BE2C (cell line): ENCODE data around the gene POLH.
A peak's percentile ranks its signal among the peaks of the same experiment; 100 is the strongest.
"Not testable (repeated sequence)": the region's sequence is repeated elsewhere in the genome, so short reads cannot be mapped to it uniquely, and the experiment has no call there.

Source experiments
- DNase-seq: peaks from one replicate; pipeline ENCODE4 v3.0.0-alpha.2; 2020
- H3K27me3 ChIP-seq: fragments of 250-450 bp; sonication (Bioruptor Pico); 2 replicates; pipeline ENCODE4 v1.5.1; 2020; ENCODE audit warnings: mild to moderate bottlenecking
- H3K36me3 ChIP-seq: fragments of 250-450 bp; sonication (Bioruptor Pico); 2 replicates; pipeline ENCODE4 v1.5.1; 2020; ENCODE audit warnings: mild to moderate bottlenecking
- H3K4me1 ChIP-seq: fragments of 250-450 bp; sonication (Bioruptor Pico); 2 replicates; pipeline ENCODE4 v1.5.1; 2020
- H3K4me3 ChIP-seq: 2 replicates; pipeline ENCODE4 v1.5.1; 2011; ENCODE audit warnings: low read depth, low read length
- H3K9me3 ChIP-seq: fragments of 250-450 bp; sonication (Bioruptor Pico); 2 replicates; pipeline ENCODE4 v1.5.1; 2020
- TF ChIP-seq, protein P1 (sequence below): IDR thresholded peaks from 2 replicates; pipeline ENCODE4 v1.5.1; 2012; ENCODE audit warnings: mild to moderate bottlenecking, low read depth, low read length

Gene POLH

DNA sequence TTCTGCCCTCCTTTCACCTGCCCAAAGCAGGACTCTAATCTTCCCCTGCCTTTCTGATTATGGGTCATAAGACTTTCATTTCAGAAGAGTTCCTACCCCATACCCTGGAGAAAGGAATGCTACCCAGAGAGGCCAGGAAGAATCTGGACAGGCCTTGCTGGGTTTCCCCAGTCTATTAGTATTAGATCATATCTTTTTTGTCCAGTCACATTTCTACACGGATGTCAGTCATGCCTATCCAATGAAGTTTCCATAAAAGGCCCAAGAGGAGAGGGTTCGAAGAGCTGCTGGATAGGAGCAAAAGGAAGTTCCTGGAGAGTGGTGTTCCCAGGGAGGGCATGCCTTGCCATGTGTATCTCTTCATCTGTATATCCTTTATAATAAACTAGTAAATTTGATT lies 3.2 kb downstream of the POLH start:
- DNase-seq: no peak
- Histone ChIP-seq H3K4me1 (peaks cover 12% of the 10 kb centered on the region), H3K27me3 (no peaks in the 10 kb centered on the region), H3K9me3 (no peaks in the 10 kb centered on the region), H3K4me3 (peak overlapping the region; percentile 0; the same call in 1 of the 2 replicates), H3K36me3 (peaks cover 16% of the 10 kb centered on the region)
- TF ChIP-seq, protein P1, sequence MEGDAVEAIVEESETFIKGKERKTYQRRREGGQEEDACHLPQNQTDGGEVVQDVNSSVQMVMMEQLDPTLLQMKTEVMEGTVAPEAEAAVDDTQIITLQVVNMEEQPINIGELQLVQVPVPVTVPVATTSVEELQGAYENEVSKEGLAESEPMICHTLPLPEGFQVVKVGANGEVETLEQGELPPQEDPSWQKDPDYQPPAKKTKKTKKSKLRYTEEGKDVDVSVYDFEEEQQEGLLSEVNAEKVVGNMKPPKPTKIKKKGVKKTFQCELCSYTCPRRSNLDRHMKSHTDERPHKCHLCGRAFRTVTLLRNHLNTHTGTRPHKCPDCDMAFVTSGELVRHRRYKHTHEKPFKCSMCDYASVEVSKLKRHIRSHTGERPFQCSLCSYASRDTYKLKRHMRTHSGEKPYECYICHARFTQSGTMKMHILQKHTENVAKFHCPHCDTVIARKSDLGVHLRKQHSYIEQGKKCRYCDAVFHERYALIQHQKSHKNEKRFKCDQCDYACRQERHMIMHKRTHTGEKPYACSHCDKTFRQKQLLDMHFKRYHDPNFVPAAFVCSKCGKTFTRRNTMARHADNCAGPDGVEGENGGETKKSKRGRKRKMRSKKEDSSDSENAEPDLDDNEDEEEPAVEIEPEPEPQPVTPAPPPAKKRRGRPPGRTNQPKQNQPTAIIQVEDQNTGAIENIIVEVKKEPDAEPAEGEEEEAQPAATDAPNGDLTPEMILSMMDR: no peak

DNA sequence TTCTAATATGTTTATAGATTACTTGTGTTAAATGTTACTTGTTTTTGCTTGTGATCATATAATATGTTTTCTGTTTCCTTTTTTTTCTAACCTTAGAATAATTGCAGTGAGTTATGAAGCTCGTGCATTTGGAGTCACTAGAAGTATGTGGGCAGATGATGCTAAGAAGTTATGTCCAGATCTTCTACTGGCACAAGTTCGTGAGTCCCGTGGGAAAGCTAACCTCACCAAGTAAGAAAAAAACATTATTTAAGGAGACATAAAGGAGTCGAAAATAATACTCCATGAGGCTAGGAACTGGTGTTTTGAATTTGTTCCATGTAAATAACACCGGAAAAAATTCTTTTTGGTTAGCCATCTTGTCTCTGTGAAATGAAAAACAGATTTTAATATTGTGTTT lies 6.9 kb downstream of the POLH start:
- Histone ChIP-seq H3K9me3 (no peaks in the 10 kb centered on the region), H3K36me3 (peaks cover 41% of the 10 kb centered on the region), H3K4me1 (peaks cover 12% of the 10 kb centered on the region), H3K27me3 (no peaks in the 10 kb centered on the region), H3K4me3 (no peak overlapping the region)
- TF ChIP-seq, protein P1: no peak
- DNase-seq: no peak

DNA sequence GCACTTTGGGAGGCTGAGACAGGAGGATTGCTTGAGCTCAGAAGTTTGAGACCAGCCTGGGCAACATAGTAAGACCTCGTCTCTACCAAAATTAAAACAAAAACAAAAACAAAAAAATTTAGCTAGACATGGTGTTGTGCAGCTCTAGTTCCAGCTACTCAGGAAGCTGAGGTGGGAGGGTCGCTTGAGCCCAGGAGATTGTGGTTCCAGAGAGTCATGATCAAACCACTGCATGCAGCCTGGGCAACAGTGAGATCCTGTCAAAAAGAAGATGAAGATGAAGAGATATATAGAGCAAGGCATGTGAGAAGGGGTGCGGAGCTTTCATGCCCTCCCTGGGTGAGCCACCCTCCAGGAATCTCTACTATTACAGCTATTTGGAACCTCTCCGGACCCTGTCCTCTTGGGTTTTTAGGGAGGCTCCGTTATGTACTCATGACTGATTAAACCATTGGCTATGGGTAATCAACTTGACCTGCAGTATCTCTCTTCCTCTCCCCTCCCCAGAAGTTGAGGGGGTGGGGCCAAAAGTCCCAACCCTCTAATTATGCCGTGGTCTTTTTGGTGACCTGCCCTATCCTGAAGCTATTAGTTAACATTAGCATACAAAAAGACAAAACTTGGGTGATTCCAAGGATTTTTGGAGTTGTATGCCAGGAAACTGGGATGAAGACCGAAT lies 9.0 kb downstream of the POLH start:
- Histone ChIP-seq H3K4me1 (no peaks in the 10 kb centered on the region), H3K4me3 (no peak overlapping the region), H3K36me3 (peaks cover 53% of the 10 kb centered on the region), H3K9me3 (no peaks in the 10 kb centered on the region), H3K27me3 (no peaks in the 10 kb centered on the region)
- TF ChIP-seq, protein P1: no peak
- no peak for DNase-seq

DNA sequence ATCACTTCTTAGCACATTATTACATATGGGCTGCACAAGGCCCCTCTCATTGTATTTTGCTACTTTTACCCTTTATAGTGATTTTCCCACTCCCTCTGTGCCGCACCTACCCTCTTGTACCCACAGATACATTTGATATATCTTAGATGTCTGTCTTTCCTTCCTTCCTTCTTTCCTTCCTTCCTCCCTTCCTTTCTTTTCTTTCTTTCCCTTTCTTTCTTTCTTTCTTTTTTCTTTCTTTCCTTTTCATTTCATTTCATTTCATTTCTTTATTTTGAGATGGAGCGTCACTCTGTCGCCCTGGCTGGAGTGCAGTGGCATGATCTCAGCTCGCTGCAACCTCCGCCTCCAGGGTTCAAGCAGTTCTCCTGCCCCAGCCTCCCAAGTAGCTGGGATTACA lies 12.2 kb downstream of the POLH start:
- no peaks in the 10 kb centered on the region for H3K27me3 ChIP-seq
- no peak for DNase-seq
- no peak overlapping the region for H3K4me3 ChIP-seq
- TF ChIP-seq, protein P1: no peak
- no peaks in the 10 kb centered on the region for H3K4me1 ChIP-seq
- H3K9me3 ChIP-seq: no peaks in the 10 kb centered on the region
- peaks cover 53% of the 10 kb centered on the region for H3K36me3 ChIP-seq

DNA sequence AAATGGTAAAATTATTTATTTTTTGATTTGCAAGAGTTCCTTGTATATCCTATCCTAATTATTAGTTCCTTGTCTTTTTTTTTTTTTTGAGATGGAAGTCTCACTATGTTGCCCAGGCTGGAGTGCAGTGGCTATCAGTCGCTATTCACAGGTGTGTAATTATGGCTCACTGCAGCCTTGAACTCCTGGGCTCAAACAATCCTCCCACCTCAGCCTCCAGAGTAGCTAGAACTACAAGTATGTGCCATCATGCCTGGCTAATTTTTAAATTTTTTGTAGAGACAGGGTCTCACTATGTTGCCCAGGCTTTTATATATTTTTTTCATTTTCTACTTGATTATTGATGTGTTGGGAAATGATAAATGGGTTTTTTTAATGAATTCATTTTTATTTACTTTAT lies 13.6 kb downstream of the POLH start:
- H3K27me3 ChIP-seq: not testable (repeated sequence)
- peaks cover 42% of the 10 kb centered on the region for H3K36me3 ChIP-seq

DNA sequence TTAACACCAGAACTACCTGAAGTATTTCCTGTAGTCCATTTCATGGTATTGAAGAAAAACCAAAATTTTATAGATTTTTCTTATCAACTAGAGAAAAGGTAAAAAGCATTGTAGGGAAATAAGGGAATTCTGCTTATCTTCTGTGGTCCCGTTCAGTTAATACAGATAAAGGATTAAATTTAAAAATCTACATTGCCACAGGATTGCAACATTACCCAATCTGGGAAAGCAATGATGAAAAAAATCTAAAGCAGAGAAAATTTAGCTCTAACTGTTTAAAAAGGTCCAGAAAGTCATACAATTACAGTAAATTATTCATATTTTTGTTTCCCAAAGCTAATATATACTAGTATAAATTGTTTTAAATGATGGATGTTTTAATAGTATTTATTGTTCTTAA lies 18.0 kb downstream of the POLH start:
- TF ChIP-seq, protein P1: no peak
- Histone ChIP-seq H3K9me3 (no peaks in the 10 kb centered on the region), H3K36me3 (peaks cover 26% of the 10 kb centered on the region), H3K27me3 (no peaks in the 10 kb centered on the region), H3K4me3 (no peak overlapping the region), H3K4me1 (no peaks in the 10 kb centered on the region)
- DNase-seq: no peak

More for the DNA sequence above, 13.6 kb downstream of the POLH start:
- H3K4me3 ChIP-seq, H3K9me3 ChIP-seq, H3K4me1 ChIP-seq, DNase-seq: not testable (repeated sequence)
